Colonic mucosa (tissue), 4 donors: Measurements from ENCODE around the gene RAB21. TPM values are rescaled to one million over a fixed set of nuclear protein-coding genes. Genes with fewer than 3 reads are reported as not detected.

Experiments used
- DNase-seq: peaks from one replicate; pipeline ENCODE4 v3.0.0-alpha.2; 2020
- H3K27ac ChIP-seq: fragments of 200-600 bp; one replicate; pipeline ENCODE4 v1.8.0; 2021
- H3K27me3 ChIP-seq: fragments of 200-600 bp; one replicate; pipeline ENCODE4 v1.8.0; 2021
- H3K36me3 ChIP-seq: fragments of 200-600 bp; one replicate; pipeline ENCODE4 v1.8.0; 2021
- H3K4me1 ChIP-seq: fragments of 200-600 bp; one replicate; pipeline ENCODE4 v1.8.0; 2021; ENCODE audit warnings: mild to moderate bottlenecking
- H3K4me3 ChIP-seq: fragments of 200-600 bp; one replicate; pipeline ENCODE4 v1.8.0; 2021
- H3K9ac ChIP-seq, 2 donors: one replicate each; pipeline ENCODE4 v1.7.0; 2013; ENCODE audit warnings: control low read depth in 2 of 2, low read depth in 2 of 2, low read length in 2 of 2
- H3K9me3 ChIP-seq: fragments of 200-600 bp; one replicate; pipeline ENCODE4 v1.8.0; 2021
- CTCF ChIP-seq: fragments of 200-600 bp; IDR thresholded peaks from one replicate; pipeline ENCODE4 v1.8.0; 2022; ENCODE audit warnings: antibody characterized with exemption, mild to moderate bottlenecking
- intact Hi-C: fragments of 100-400 bp; cut with DNase I; formaldehyde crosslinking; loops from one replicate; pipeline ENCODE4 v1.14.1; 2022
- total RNA-seq, 2 donors: library from RNA; stranded (reverse); fragmentation: NEBNext Ultra II Directional in 1 of 2; extraction: Animal tissue kit (Norgen Biotek cat#: 25700) in 1 of 2; gene quantifications; one replicate each; pipeline ENCODE4 v1.2.1, GENCODE V29; 2021
- donor health status: healthy.
- donor health status: DM: no; HTN: no; CAD: no.
- donor health status: DM: no; HTN: no; CAD: no.

The RAB21 gene
- total RNA-seq, 2 donors from 2014 or later: 52.5 to 75.1 TPM

GRCh38 chr12:71730936-71731335 is 23.7 kb upstream of the RAB21 start:
- Histone ChIP-seq H3K36me3 (no peaks in the 10 kb centered on the region), H3K9ac (no peak overlapping the region), H3K9me3 (no peaks in the 10 kb centered on the region), H3K4me1 (no peaks in the 10 kb centered on the region), H3K27ac (no peak overlapping the region), H3K4me3 (no peak overlapping the region), H3K27me3 (no peaks in the 10 kb centered on the region)
- TF ChIP-seq CTCF: no peak
- intact Hi-C loops: no loop called here
- DNase-seq: no peak

GRCh38 chr12:71731439-71732356 is 23.0 kb upstream of the RAB21 start:
- no peak overlapping the region for H3K27ac ChIP-seq
- H3K4me3 ChIP-seq: no peak overlapping the region
- no peak for TF ChIP-seq CTCF
- no peaks in the 10 kb centered on the region for H3K9me3 ChIP-seq
- H3K36me3 ChIP-seq: no peaks in the 10 kb centered on the region
- no peaks in the 10 kb centered on the region for H3K27me3 ChIP-seq
- intact Hi-C loops: no loop called here
- no peak for DNase-seq
- H3K9ac ChIP-seq: no peak overlapping the region
- no peaks in the 10 kb centered on the region for H3K4me1 ChIP-seq

GRCh38 chr12:71732357-71732712 is 22.3 kb upstream of the RAB21 start:
- H3K4me3 ChIP-seq: no peak overlapping the region
- TF ChIP-seq CTCF: no peak

GRCh38 chr12:71737197-71737596 is 17.5 kb upstream of the RAB21 start:
- H3K27ac ChIP-seq: no peak overlapping the region
- H3K4me1 ChIP-seq: no peaks in the 10 kb centered on the region
- no peak for DNase-seq
- H3K36me3 ChIP-seq: no peaks in the 10 kb centered on the region
- no peaks in the 10 kb centered on the region for H3K9me3 ChIP-seq
- H3K9ac ChIP-seq: no peak overlapping the region
- H3K27me3 ChIP-seq: no peaks in the 10 kb centered on the region
- no peak for TF ChIP-seq CTCF
- H3K4me3 ChIP-seq: no peak overlapping the region
- intact Hi-C loops: no loop called here

More at GRCh38 chr12:71732357-71732712, 22.3 kb upstream of the RAB21 start:
- Histone ChIP-seq H3K27me3 (no peaks in the 10 kb centered on the region), H3K4me1 (no peaks in the 10 kb centered on the region), H3K27ac (no peak overlapping the region), H3K36me3 (no peaks in the 10 kb centered on the region), H3K9me3 (no peaks in the 10 kb centered on the region), H3K9ac (no peak overlapping the region)
- no peak for DNase-seq
- intact Hi-C loops: no loop called here

- H3K27ac ChIP-seq: no peak overlapping the region
- no peak overlapping the region for H3K4me3 ChIP-seq
- H3K4me1 ChIP-seq: no peaks in the 10 kb centered on the region
- intact Hi-C loops: no loop called here
- H3K9me3 ChIP-seq: no peaks in the 10 kb centered on the region
- H3K27me3 ChIP-seq: no peaks in the 10 kb centered on the region
- no peak overlapping the region for H3K9ac ChIP-seq
- H3K36me3 ChIP-seq: no peaks in the 10 kb centered on the region
- no peak for TF ChIP-seq CTCF
- no peak for DNase-seq
Observed at GRCh38 chr12:71742998-71743397, 11.7 kb upstream of the RAB21 start.
